Motor neuron (in vitro differentiated cells): ENCODE results near the gene UST. TPM values are rescaled to one million over a fixed set of nuclear protein-coding genes. Genes with fewer than 3 reads are reported as not detected.
"Not testable (repeated sequence)": the region's sequence is repeated elsewhere in the genome, so short reads cannot be mapped to it uniquely, and the experiment has no call there.

ENCODE experiments used
- ATAC-seq, 8 experiments: fragments of 200-7000 bp; cut with Tn5 transposase; replicated peaks in 6 of 8; 2 replicates each; pipeline ENCODE4 v1.8.0; 2021; ENCODE audit warnings: mild to moderate bottlenecking in 8 of 8, moderate library complexity in 8 of 8
- H3K27ac ChIP-seq, 2 donors: fragments of 250-450 bp; sonication (Bioruptor Pico); 2 replicates each; pipeline ENCODE4 v1.9.0; 2021; ENCODE audit warnings: antibody characterized with exemption in 2 of 2, mild to moderate bottlenecking in 2 of 2, moderate library complexity in 1 of 2
- H3K4me1 ChIP-seq, 2 donors: fragments of 250-450 bp; sonication (Bioruptor Pico); replicated peaks in 1 of 2; 2 replicates each; pipeline ENCODE4 v1.6.1; 2021; ENCODE audit warnings: antibody characterized with exemption in 2 of 2, mild to moderate bottlenecking in 2 of 2, moderate library complexity in 1 of 2
- H3K4me3 ChIP-seq, 5 donors: fragments of 250-450 bp; sonication (Bioruptor Pico); 2 replicates each; pipeline ENCODE4 v1.9.0; 2021; ENCODE audit warnings: antibody characterized with exemption in 5 of 5, mild to moderate bottlenecking in 5 of 5, moderate library complexity in 4 of 5
- WGBS, 10 experiments: fragments of 450-650 bp; shearing (Covaris generic); methylation state at CpG; one replicate each; pipeline ENCODE4 v1.0.0; 2022; 5-methylcytosine and 5-hydroxymethylcytosine counted together
- in situ Hi-C, 9 experiments: fragments of 400-800 bp; cut with MboI; loops; one replicate each; pipeline ENCODE4 v1.15.0; 2021; ENCODE audit warnings: low sequenced_read_pairs in 9 of 9, low pct_unique_long_range_greater_than_20kb in 2 of 9; ENCODE audit not compliant: unreplicated experiment in 9 of 9
- total RNA-seq, 8 experiments: library from RNA; unstranded; fragments of 300-600 nt; gene quantifications; 2 replicates each; pipeline versions ENCODE4 v1.2.3 to v1.2.4, GENCODE V29; 2022

UST gene
- total RNA-seq, 8 experiments from 2014 or later: 5.2 to 22.9 (median 7.8) TPM

DNA sequence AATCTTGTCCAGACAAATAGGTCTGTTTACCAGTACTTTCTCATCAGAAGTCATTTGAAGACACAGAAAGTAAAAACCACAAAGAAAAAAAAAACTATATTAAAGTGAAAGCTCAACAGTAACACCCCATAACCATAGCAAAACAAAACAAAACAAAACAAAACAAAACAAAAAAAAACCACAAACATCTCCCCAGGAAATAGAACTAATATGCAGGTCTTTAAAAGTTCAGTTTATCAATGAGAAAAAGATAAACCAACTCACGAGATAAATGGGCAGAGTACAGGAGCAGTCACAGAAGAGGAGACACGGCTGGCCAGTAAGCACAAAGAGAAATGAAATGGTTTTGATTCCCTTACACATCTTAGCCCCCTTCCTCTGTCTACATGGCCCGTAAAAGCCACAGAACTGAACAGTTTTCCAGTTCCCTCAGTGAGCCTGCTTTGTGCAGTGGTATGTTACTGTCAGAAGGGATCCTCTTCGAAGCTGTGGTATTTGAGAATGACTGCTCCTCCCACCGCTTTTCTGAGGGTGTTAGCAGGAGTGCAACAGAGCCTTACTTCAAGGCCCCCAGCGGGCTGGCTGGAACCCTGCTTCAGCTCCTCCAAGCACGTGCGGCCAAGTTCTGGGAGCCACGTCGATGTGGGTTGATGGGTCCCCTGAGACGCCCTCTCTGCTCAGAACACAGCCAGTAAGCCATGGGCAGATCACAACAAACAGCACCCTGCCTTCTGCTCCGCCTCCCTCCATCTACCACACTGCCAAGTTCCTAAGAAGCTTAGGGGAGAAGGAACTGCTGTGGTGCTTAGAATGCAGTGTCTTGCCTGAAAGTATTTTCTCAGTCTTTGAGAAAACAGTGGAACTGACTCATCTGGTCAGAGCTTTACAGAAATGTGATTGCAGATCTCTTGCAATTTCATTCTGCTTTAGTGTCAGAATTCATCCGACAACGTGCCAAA is 14.0 kb downstream of the UST start:
- ATAC-seq: peak; percentile 75 to 86 (median 79)
- WGBS, 10 experiments: 0 to 92% (median 40%) methylated on average over 1 to 9 of the region's 14 CpGs
- Histone ChIP-seq H3K4me1 (peaks cover 13 to 19% of the 10 kb centered on the region in 2 donors), H3K27ac (no peak overlapping the region), H3K4me3 (no peak overlapping the region)
- in situ Hi-C loops: loop anchor here in 1 of 9 experiments (25.0 kb wide), 1 partner anchor 176 kb away; no protein-coding TSS in a partner anchor

GRCh38 chr6:148761527-148762011 is 14.7 kb downstream of the UST start:
- H3K27ac ChIP-seq: no peak overlapping the region
- WGBS, 10 experiments: 0 to 94% (median 50%) methylated on average over 1 to 8 of the region's 8 CpGs
- peak in 6 of 8 experiments; percentile 6 to 38 (median 13) for ATAC-seq
- no peak overlapping the region for H3K4me3 ChIP-seq
- peaks cover 13 to 19% of the 10 kb centered on the region in 2 donors for H3K4me1 ChIP-seq
- in situ Hi-C loops: loop anchor here in 1 of 9 experiments (25.0 kb wide), 1 partner anchor 176 kb away; no protein-coding TSS in a partner anchor

DNA sequence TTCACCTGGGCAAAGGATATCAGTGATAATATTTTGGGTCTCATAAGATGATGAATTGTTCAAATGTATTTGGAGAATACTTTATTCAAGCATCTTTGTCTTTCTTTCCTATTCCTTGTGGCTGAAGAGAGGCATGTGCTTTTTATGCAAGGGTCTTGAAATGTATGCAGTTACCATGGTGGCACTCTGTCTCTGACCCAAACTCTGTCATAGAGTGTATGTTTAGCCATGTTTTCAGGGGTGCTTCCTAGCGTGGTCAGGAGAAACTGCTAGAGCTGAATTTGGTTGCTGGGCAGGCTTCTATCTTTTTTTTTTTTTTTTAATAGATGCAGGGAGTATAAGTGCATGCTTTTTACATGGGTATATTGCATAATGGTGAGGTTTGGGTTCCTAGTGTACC is 15.4 kb downstream of the UST start:
- WGBS, 10 experiments: 60 to 100% (median 80%) methylated on average over 1 of the region's 1 CpG; no CpG with 5 or more reads in 4 of the 10 experiments
- Histone ChIP-seq H3K4me3 (no peak overlapping the region), H3K4me1 (peaks cover 13 to 19% of the 10 kb centered on the region in 2 donors), H3K27ac (no peak overlapping the region)
- in situ Hi-C loops: loop anchor here in 1 of 9 experiments (25.0 kb wide), 1 partner anchor 175 kb away; no protein-coding TSS in a partner anchor
- peak in 2 of 8 experiments; percentile 26 to 47 for ATAC-seq

DNA sequence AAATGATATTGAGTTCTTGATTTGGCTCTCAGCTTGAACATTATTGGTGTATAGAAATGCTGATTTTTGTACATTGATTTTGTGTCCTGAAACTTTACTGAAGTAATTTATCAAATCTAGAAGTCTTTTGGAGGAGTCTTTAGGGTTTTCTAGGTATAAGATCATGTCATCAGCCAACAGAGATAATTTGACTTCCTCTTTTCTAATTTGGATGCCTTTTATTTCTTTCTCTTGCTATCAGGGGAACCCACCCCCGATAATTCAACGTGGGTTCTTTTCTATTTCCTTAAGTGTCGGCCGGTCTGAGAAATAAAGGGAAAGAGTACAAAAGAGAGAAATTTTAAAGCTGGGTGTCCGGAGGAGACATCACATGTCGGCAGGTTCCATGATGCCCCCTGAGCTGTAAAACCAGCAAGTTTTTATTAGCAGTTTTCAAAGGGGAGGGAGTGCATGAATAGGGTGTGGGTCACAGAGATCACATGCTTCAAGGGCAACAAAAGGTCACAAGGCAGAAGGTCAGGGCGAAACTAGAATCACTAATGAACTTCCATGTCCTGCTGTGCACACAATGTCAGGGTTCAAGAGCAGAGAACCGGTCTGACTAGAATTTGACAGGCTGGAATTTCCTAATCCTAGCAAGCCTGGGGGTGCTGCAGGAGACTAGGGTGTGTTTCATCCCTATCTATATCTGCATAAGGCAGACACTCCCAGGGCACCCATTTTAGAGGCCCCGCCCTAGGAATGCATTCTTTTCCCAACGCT is 17.6 kb downstream of the UST start:
- in situ Hi-C loops: loop anchor here in 1 of 9 experiments (25.0 kb wide), 1 partner anchor 173 kb away; no protein-coding TSS in a partner anchor
- not testable (repeated sequence) for H3K4me3 ChIP-seq, ATAC-seq, H3K27ac ChIP-seq
- WGBS, 10 experiments: 59 to 96% (median 81%) methylated on average over 3 to 7 of the region's 10 CpGs; no CpG with 5 or more reads in 1 of the 10 experiments
- H3K4me1 ChIP-seq: peaks cover 13 to 19% of the 10 kb centered on the region in 2 donors

DNA sequence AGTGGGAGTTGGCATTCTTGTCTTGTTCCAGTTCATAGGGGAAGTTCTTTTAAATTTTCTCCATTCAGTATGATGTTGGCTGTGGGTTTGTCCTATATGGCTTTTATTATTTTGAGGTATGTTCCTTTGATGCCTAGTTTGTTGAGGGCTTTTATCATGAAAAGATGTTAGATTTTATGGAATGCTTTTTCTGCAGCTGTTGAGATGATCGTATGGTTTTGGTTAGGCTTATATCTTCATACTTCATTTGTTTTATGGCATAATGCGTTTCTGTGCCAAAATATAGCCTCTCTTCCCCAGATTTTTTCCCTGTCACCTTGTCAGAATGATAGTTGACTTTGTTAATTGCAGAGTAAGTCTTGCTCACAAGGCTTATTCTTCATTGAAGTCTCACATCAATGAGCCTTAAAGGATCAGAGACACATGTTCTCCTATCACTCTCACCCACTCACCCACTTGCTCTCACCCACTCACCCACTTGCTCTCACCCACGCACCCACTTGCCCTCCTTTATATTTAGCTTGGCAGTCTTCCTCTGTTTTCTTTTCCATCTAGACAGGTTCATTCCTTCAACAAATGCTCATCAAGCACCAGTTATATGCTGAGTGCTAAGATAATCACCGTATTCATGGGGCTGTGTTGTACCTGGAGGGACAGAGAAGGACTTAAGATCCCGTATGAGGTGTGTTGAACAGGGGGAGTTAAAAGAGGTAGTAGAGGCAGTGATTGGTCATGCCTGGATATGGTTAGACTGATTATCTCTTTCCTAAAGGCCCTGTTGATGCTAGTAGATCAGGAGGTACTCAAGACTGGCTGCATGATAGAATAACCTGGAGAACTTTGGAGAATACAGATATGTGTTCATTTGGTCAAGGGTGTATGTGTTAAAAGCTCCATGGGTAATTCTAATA is 19.3 kb downstream of the UST start:
- peaks cover 10 to 14% of the 10 kb centered on the region in 2 donors for H3K4me1 ChIP-seq
- H3K27ac ChIP-seq: no peak overlapping the region
- no peak overlapping the region for H3K4me3 ChIP-seq
- 7 to 100% (median 80%) methylated on average over 1 to 5 of the region's 5 CpGs for WGBS, 10 experiments
- in situ Hi-C loops: loop anchor here in 1 of 9 experiments (25.0 kb wide), 1 partner anchor 171 kb away; no protein-coding TSS in a partner anchor
- no peak for ATAC-seq

DNA sequence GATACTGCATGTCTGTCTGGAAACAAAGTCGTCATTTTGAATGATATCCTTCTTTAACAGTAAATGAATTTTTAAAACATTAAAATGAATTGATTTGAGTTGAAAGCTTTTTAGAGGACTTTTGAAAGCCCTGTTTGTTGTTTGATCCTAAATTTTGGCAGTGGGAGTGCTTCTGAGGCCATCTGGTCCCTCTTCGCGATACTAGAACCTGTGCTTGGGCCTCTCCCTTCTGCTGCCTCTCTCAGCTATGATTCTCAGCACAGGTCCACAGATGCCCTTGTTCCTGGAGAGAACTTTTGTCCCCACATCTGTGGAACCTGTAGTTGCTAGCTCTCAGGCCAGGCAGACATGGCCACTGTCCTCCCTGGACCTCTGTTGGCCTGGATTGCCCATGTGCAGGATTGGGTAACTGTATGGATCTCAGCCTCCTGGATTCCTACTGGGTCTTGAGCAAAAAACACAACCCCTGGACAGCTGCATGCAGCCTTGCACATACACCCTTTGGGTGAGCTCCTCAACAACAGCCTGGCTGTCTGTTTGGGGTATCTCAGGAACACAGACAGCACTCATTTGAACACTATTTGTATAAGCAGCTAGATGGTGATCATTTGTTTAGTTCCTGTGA is 21.9 kb downstream of the UST start:
- Histone ChIP-seq H3K4me1 (no peaks in the 10 kb centered on the region), H3K4me3 (no peak overlapping the region), H3K27ac (no peak overlapping the region)
- 64 to 100% (median 94%) methylated on average over 1 to 3 of the region's 3 CpGs; no CpG with 5 or more reads in 1 of the 10 experiments for WGBS, 10 experiments
- in situ Hi-C loops: loop anchor here in 1 of 9 experiments (25.0 kb wide), 1 partner anchor 169 kb away; no protein-coding TSS in a partner anchor
- ATAC-seq: no peak

DNA sequence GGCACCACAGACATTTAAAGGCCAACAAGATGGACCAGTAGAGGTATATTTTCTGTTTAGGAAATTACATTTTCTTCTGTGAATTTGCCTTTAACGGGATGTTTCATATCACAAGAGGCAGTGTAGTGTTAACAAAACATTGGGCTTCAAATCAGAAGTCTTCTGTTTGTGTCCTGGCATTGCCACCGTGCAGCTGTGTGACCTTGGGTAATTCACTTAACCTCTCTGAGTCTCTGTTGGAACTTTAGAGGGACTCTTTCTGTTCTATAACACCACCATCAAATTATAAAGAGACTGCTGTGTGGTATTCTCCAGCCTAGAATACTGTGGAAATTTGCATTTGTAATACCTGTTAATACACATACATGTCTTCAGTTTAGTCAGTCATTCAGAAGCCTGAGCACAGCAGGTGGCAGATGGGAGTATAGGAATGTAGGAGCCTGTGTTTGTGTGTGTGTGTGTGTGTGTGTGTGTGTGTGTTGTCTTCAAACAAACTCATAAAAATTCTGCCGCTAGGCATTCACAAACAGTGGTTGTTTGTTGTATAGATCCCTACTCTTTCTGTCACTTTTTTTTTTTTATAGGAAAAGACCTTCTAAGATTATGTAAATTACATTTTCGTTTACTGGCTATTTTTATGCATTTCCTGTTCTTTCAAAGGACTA is 22.6 kb downstream of the UST start:
- Histone ChIP-seq H3K4me1 (no peaks in the 10 kb centered on the region), H3K27ac (no peak overlapping the region), H3K4me3 (no peak overlapping the region)
- 33 to 100% (median 65%) methylated on average over 1 to 4 of the region's 4 CpGs for WGBS, 10 experiments
- no peak for ATAC-seq
- in situ Hi-C loops: loop anchor here in 1 of 9 experiments (25.0 kb wide), 1 partner anchor 168 kb away; no protein-coding TSS in a partner anchor

DNA sequence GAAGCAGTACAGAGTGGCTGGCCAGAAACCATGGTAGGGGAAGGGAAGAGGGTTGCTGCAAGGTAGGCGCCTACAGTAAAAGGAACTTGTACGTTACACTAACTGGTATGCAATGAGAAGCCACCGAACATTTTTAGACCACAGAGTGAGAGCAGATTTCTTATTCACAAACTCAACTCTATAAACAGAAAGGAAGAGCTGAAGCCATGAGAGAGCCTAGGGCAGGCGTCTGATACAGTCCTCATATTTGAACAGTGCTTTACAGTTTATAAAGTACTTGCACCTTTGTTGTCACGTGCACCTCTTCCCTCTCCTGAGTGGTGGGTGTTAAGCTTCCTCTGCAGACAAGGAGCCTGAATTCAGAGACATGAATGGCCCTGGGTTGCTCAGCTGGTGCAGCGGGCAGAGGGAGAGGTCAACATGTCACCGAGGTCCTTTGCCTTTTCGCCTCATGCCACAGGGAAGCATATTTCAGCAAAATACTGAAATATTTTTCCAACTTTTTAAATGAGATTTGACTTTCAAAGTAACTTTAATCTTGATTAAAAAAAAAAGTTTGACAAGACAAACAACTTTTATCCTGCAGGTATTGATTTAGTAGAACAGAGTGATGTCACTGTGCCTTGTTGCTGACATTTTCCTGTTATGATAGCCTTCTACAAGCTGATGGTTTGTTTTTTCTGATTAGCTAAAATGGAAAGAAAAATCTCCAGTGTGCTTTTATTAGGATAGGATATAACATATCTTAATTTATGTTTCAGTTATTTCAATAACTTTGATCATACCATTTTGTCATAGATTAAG is 23.8 kb downstream of the UST start:
- Histone ChIP-seq H3K4me1 (no peaks in the 10 kb centered on the region), H3K4me3 (no peak overlapping the region), H3K27ac (no peak overlapping the region)
- in situ Hi-C loops: loop anchor here in 1 of 9 experiments (25.0 kb wide), 1 partner anchor 167 kb away; no protein-coding TSS in a partner anchor
- ATAC-seq: no peak
- 73 to 98% (median 86%) methylated on average over 2 to 7 of the region's 8 CpGs for WGBS, 10 experiments

GRCh38 chr6:148771212-148771601 is 24.4 kb downstream of the UST start:
- in situ Hi-C loops: loop anchor here in 1 of 9 experiments (25.0 kb wide), 1 partner anchor 166 kb away; no protein-coding TSS in a partner anchor
- H3K27ac ChIP-seq: no peak overlapping the region

DNA sequence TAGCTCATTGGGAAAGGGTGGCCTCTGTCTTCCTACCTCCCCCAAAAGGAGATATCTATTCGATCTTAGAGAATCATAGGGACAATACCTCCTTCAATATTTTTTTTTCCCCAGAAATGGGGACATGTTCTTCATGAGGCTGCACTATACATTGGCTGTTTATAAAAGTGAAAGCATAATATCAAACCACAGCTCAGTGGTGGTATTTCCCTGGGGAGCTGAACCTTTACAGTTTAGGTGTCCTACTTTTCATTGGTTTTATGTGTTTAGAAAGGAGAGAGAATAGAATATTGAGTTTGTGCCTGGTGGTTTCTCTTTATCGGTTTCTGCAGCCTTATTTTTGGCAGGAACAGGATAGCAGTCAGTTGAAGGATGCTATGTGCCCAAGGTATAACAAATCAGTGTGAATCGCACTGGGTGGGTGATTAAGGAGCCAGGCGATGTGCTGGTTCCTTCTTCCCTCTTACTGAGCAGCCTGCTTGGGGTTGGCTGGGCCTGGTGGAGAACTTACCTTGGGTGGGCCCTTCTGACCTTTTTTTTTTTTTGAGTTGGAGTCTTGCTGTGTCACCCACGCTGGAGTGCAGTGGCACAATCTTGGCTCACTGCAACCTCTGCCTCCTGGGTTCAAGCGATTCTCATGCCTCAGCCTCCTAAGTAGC is 25.2 kb downstream of the UST start:
- in situ Hi-C loops: loop anchor here in 1 of 9 experiments (25.0 kb wide), 1 partner anchor 165 kb away; no protein-coding TSS in a partner anchor
- no peak for ATAC-seq
- Histone ChIP-seq H3K4me1 (peaks cover 0 to 6% of the 10 kb centered on the region in 2 donors), H3K4me3 (no peak overlapping the region), H3K27ac (no peak overlapping the region)
- 75 to 100% (median 96%) methylated on average over 1 to 6 of the region's 6 CpGs; no CpG with 5 or more reads in 1 of the 10 experiments for WGBS, 10 experiments

More at GRCh38 chr6:148771212-148771601, 24.4 kb downstream of the UST start:
- H3K4me3 ChIP-seq: no peak overlapping the region
- peak in 1 of 8 experiments; percentile 48 for ATAC-seq
- 27 to 100% (median 96%) methylated on average over 1 to 3 of the region's 3 CpGs; no CpG with 5 or more reads in 2 of the 10 experiments for WGBS, 10 experiments
- no peaks in the 10 kb centered on the region for H3K4me1 ChIP-seq
